Measurements from ENCODE around the gene PDZD7.

PDZD7 gene

DNA sequence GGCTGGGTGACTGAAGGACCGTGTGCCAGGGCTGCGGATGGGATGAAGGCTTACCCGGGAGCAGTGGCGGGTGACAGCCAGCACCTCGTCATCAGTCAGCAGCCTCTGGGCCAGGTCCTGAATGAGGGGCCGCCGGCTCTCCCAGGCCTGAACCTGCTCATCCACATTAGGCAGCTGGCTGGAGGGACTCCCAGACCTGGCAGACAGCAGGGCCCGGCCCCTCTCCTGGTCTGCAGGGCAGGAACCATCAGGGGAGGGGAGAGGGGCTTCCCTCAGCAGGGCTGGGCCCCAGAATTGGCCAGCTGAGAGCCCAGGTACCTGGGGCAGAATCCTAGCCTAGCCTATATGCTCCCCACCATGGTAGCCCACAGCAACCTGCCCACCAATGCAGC is 15.4 kb downstream of the PDZD7 start:
- H3K27me3 ChIP-seq (ENCODE audit: insufficient read depth, poor library complexity, severe bottlenecking), result no peaks in the 10 kb centered on the region
- no peak for ATAC-seq (ENCODE audit: low read depth)
- H3K4me3 ChIP-seq (ENCODE audit: severe bottlenecking), result no peak overlapping the region
- H3K9me3 ChIP-seq (ENCODE audit: severe bottlenecking), result no peaks in the 10 kb centered on the region
- no peaks in the 10 kb centered on the region for H3K36me3 ChIP-seq (ENCODE audit: low read depth)
- peaks cover 4% of the 10 kb centered on the region for H3K4me1 ChIP-seq (ENCODE audit: insufficient read depth, poor library complexity, severe bottlenecking)
- no peak overlapping the region for H3K27ac ChIP-seq (ENCODE audit: poor library complexity, severe bottlenecking)
- no peak for DNase-seq (ENCODE audit: low spot score)
- TF ChIP-seq CTCF (IDR thresholded peaks at IDR 0.05; ENCODE audit: poor library complexity, severe bottlenecking), result no peak

DNA sequence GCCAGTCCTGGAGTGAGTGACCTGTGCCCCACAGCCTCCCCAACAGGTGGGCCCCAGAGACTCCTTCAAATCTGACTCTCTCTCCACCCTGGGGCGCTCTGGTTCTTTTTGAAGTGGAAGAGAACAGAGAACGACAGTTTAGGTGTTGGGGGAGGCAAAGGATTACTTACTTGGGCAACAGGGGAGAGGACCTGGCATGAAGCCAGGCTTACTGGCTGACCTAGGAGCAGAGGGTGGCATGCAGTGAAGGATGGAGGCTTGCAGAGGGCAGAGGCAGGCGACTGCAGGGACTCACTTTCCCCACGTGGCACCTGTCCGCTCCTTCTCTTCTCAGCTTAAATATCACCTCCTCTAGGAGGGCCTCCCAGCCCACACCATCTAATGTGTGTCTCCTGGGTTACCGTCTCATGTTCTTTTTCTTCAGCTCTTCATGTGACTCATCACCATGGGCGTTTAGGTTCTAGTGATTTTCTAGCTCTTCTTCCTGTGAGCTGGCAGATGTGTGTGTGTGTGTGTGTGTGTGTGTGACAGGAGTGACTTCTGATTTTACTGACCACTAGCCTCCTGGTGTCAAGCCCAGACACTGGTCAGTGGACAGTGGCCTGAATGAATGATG is 15.9 kb downstream of the PDZD7 start:
- H3K27ac ChIP-seq (ENCODE audit: poor library complexity, severe bottlenecking), result no peak overlapping the region
- no peak for DNase-seq (ENCODE audit: low spot score)
- no peak overlapping the region for H3K4me3 ChIP-seq (ENCODE audit: severe bottlenecking)
- ATAC-seq (ENCODE audit: low read depth), result 0 out of 3 replicates have a peak, but pooled peaks have one; percentile 8
- no peaks in the 10 kb centered on the region for H3K36me3 ChIP-seq (ENCODE audit: low read depth)
- H3K27me3 ChIP-seq (ENCODE audit: insufficient read depth, poor library complexity, severe bottlenecking), result no peaks in the 10 kb centered on the region
- no peak for TF ChIP-seq CTCF (IDR thresholded peaks at IDR 0.05; ENCODE audit: poor library complexity, severe bottlenecking)
- H3K4me1 ChIP-seq (ENCODE audit: insufficient read depth, poor library complexity, severe bottlenecking), result peaks cover 4% of the 10 kb centered on the region
- no peaks in the 10 kb centered on the region for H3K9me3 ChIP-seq (ENCODE audit: severe bottlenecking)

DNA sequence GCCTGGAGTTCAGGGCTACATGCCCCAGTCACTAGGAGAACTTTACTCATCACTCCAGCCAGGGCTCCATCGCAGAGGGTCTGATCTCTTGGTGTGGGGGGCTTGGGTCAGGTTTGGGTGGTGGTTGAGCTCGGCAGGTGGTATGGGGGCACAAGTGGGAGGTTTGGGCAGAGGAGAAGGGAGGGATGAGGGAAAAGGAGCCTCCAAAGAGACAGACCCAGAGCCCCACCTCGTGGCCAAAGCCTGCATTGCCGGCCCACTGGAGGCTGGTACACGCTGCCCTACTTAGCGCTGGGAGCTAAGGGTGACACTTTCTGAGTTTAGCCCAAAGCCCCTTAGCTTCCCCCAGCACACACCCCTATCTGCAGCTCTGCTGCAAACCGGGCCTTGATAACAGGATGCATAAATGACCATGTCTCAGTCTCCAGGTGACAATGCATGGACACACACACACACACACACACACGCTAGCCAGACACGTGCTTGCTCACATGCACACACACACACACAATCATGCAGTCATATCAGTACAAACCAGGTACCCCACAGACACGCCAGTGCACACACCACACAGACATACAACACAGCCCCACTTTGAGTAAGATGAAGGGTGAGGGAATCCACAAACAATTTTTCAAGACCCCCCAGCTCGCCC is 16.6 kb downstream of the PDZD7 start:
- Histone ChIP-seq H3K27me3 (ENCODE audit: insufficient read depth, poor library complexity, severe bottlenecking) (no peaks in the 10 kb centered on the region), H3K4me3 (ENCODE audit: severe bottlenecking) (no peak overlapping the region), H3K9me3 (ENCODE audit: severe bottlenecking) (no peaks in the 10 kb centered on the region), H3K4me1 (ENCODE audit: insufficient read depth, poor library complexity, severe bottlenecking) (peaks cover 4% of the 10 kb centered on the region), H3K27ac (ENCODE audit: poor library complexity, severe bottlenecking) (no peak overlapping the region), H3K36me3 (ENCODE audit: low read depth) (no peaks in the 10 kb centered on the region)
- ATAC-seq (ENCODE audit: low read depth), result peak; percentile 16; the same call in 1 of the 3 replicates
- no peak for DNase-seq (ENCODE audit: low spot score)
- peak; percentile 82 for TF ChIP-seq CTCF (IDR thresholded peaks at IDR 0.05; ENCODE audit: poor library complexity, severe bottlenecking)

DNA sequence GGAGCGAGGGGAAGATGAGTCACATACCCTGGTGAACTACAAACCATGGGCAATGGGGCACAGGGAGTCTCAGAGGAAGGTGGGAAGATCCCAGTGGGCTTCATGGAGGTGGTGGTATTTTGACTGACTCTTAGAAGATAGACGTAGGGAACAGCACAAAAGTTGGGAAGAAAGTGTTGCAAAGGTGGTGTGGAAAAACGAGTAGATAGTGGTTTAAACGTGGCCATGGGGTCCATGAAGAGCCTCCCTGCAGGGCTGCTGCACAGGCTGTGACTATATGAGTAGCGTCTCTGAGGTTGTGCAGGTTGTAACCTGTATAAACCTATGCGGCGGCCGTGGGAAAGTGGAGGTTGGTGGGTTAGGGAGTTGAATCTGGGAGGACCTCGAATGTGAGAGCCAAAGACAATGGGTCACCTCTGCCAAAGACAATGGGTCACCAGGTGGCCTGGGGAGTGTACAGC is 17.5 kb downstream of the PDZD7 start:
- peaks cover 4% of the 10 kb centered on the region for H3K4me1 ChIP-seq (ENCODE audit: insufficient read depth, poor library complexity, severe bottlenecking)
- ATAC-seq (ENCODE audit: low read depth) (no peak; the same call in 2 of the 3 replicates), DNase-seq (ENCODE audit: low spot score) (no peak)
- no peak overlapping the region for H3K4me3 ChIP-seq (ENCODE audit: severe bottlenecking)
- TF ChIP-seq CTCF (IDR thresholded peaks at IDR 0.05; ENCODE audit: poor library complexity, severe bottlenecking), result no peak
- no peaks in the 10 kb centered on the region for H3K36me3 ChIP-seq (ENCODE audit: low read depth)
- no peaks in the 10 kb centered on the region for H3K9me3 ChIP-seq (ENCODE audit: severe bottlenecking)
- H3K27me3 ChIP-seq (ENCODE audit: insufficient read depth, poor library complexity, severe bottlenecking), result no peaks in the 10 kb centered on the region
- no peak overlapping the region for H3K27ac ChIP-seq (ENCODE audit: poor library complexity, severe bottlenecking)
